Astrocyte (in vitro differentiated cells and primary cell): Measurements from ENCODE around the gene FNDC3A. TPM values are rescaled to one million over a fixed set of nuclear protein-coding genes. Genes with fewer than 3 reads are reported as not detected.

ENCODE experiments used
- DNase-seq: peaks from one replicate; pipeline ENCODE4 v3.0.0-alpha.2; 2010; ENCODE audit warnings: low read depth
- FAIRE-seq: peaks from 2 replicates; lab custom pipeline; 2011; peaks lifted over from hg19 to GRCh38; lab: Jason Lieb, UNC
- H2AFZ ChIP-seq: 2 replicates; pipeline ENCODE4 v1.6.0; 2012; ENCODE audit warnings: low read depth, low read length, inconsistent platforms
- H3K27ac ChIP-seq: 2 replicates; pipeline ENCODE4 v1.5.1; 2011; ENCODE audit warnings: low read depth, low read length, inconsistent platforms
- H3K27me3 ChIP-seq: 2 replicates; pipeline ENCODE4 v1.6.0; 2011; ENCODE audit warnings: low read length, inconsistent platforms; ENCODE audit not compliant: insufficient read depth
- H3K36me3 ChIP-seq: 2 replicates; pipeline ENCODE4 v1.5.1; 2011; ENCODE audit warnings: low read length, inconsistent platforms; ENCODE audit not compliant: insufficient read depth
- H3K4me1 ChIP-seq: 2 replicates; pipeline ENCODE4 v1.5.1; 2011; ENCODE audit warnings: low read length, inconsistent platforms; ENCODE audit not compliant: insufficient read depth
- H3K4me2 ChIP-seq: 2 replicates; pipeline ENCODE4 v1.6.0; 2012; ENCODE audit warnings: low read length, inconsistent platforms
- H3K4me3 ChIP-seq: 2 replicates; pipeline ENCODE4 v1.5.1; 2011; ENCODE audit warnings: low read depth, mild to moderate bottlenecking, low read length, inconsistent platforms; ENCODE audit not compliant: insufficient read depth
- H3K79me2 ChIP-seq: 2 replicates; pipeline ENCODE4 v1.6.0; 2012; ENCODE audit warnings: mild to moderate bottlenecking, low read length, inconsistent platforms; ENCODE audit not compliant: insufficient read depth
- H3K9ac ChIP-seq: 2 replicates; pipeline ENCODE4 v1.6.0; 2012; ENCODE audit warnings: mild to moderate bottlenecking, low read length, inconsistent platforms
- H3K9me3 ChIP-seq: 2 replicates; pipeline ENCODE4 v1.5.1; 2012; ENCODE audit warnings: low read depth, mild to moderate bottlenecking, low read length, inconsistent platforms; ENCODE audit not compliant: insufficient read depth
- H4K20me1 ChIP-seq: 2 replicates; pipeline ENCODE4 v1.6.0; 2012; ENCODE audit warnings: low read length, inconsistent platforms; ENCODE audit not compliant: insufficient read depth
- H3K27ac Mint-ChIP-seq: one replicate; pipeline ENCODE4 v1.8.0; 2021; ENCODE audit warnings: mild to moderate bottlenecking, mixed read lengths; ENCODE audit not compliant: unreplicated experiment
- H3K27me3 Mint-ChIP-seq: one replicate; pipeline ENCODE4 v1.8.0; 2021; ENCODE audit warnings: low read depth, mixed read lengths; ENCODE audit not compliant: unreplicated experiment
- H3K36me3 Mint-ChIP-seq: one replicate; pipeline ENCODE4 v1.8.0; 2021; ENCODE audit warnings: low read depth, mixed read lengths; ENCODE audit not compliant: unreplicated experiment
- H3K4me1 Mint-ChIP-seq: one replicate; pipeline ENCODE4 v1.8.0; 2021; ENCODE audit warnings: low read depth, mixed read lengths; ENCODE audit not compliant: unreplicated experiment
- H3K4me3 Mint-ChIP-seq: one replicate; pipeline ENCODE4 v1.8.0; 2021; ENCODE audit warnings: mild to moderate bottlenecking, moderate library complexity, mixed read lengths; ENCODE audit not compliant: unreplicated experiment
- H3K9me3 Mint-ChIP-seq: one replicate; pipeline ENCODE4 v1.8.0; 2021; ENCODE audit warnings: mild to moderate bottlenecking, mixed read lengths; ENCODE audit not compliant: unreplicated experiment
- CTCF ChIP-seq: IDR thresholded peaks from 2 replicates; pipeline ENCODE4 v1.5.1; 2011; ENCODE audit warnings: low read depth, mild to moderate bottlenecking, inconsistent platforms, low read length, moderate library complexity; ENCODE audit not compliant: insufficient read depth
- EZH2 ChIP-seq: IDR thresholded peaks from 2 replicates; pipeline ENCODE4 v1.6.1; 2012; ENCODE audit warnings: mild to moderate bottlenecking, low read length, inconsistent platforms; ENCODE audit not compliant: insufficient read depth
- total RNA-seq: library from RNA; stranded (reverse); gene quantifications from 2 replicates; pipeline ENCODE4 v1.2.1, GENCODE V29; 2021

Gene FNDC3A
- total RNA-seq, 1 donor from 2014 or later, result 82.6 TPM

DNA sequence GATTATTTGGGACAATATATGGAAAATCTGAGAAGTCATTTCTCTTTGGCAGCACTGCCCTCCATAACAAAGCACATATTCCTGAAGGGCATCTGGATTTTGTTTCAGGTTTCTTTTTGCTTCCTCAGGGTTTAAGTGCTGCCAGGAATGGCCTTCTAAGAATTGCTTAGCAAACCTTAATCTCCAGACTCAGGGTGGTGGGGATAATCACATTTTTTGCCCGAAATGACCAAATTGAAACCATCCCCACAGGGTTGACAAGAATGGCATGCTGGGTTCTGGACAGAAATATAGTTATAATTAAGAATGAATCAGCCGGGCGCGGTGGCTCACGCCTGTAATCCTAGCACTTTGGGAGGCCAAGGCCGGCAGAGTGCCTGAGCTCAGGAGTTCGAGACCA, 265.6 kb downstream of the FNDC3A start:
- FAIRE-seq, result no peak
- Histone ChIP-seq H2AFZ (no peak overlapping the region), H4K20me1 (no peaks in the 10 kb centered on the region), H3K4me1 (no peaks in the 10 kb centered on the region), H3K4me3 (no peak overlapping the region), H3K27me3 (no peaks in the 10 kb centered on the region), H3K79me2 (no peaks in the 10 kb centered on the region), H3K27ac (no peak overlapping the region), H3K9me3 (no peaks in the 10 kb centered on the region), H3K36me3 (no peaks in the 10 kb centered on the region), H3K4me2 (no peak overlapping the region), H3K9ac (no peak overlapping the region)
- H3K36me3 Mint-ChIP-seq, result no peaks in the 10 kb centered on the region
- no peak for DNase-seq
- H3K27ac Mint-ChIP-seq, result no peak overlapping the region
- H3K4me3 Mint-ChIP-seq, result no peak overlapping the region
- peaks cover 18% of the 10 kb centered on the region for H3K4me1 Mint-ChIP-seq
- H3K9me3 Mint-ChIP-seq, result peaks cover 3% of the 10 kb centered on the region
- TF ChIP-seq CTCF, result no peak
- no peak for TF ChIP-seq EZH2
- H3K27me3 Mint-ChIP-seq, result no peaks in the 10 kb centered on the region

DNA sequence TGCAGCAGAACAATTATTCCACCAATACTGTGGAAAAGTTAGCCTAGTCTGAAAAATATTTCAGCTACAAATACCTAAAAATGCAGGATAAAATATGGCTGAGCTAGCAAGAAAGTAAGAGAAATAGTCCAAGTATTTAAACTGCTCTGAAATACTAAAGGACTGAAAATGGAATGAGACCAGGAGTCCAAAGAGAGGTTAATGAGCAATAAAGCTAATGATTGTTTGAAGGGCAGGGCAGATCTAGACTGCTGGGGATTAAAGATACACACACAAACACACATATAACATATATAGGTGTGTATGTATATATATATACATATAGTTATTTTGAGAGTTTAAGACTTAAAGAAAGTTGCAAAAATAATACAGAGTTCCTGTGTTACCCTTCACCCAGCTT, 269.4 kb downstream of the FNDC3A start:
- Histone ChIP-seq H3K79me2 (no peaks in the 10 kb centered on the region), H2AFZ (no peak overlapping the region), H3K36me3 (no peaks in the 10 kb centered on the region), H3K4me2 (no peak overlapping the region), H3K27me3 (no peaks in the 10 kb centered on the region), H3K9ac (no peak overlapping the region), H3K27ac (no peak overlapping the region), H4K20me1 (no peaks in the 10 kb centered on the region), H3K4me3 (no peak overlapping the region), H3K4me1 (peaks cover 3% of the 10 kb centered on the region), H3K9me3 (no peaks in the 10 kb centered on the region)
- H3K27me3 Mint-ChIP-seq, result no peaks in the 10 kb centered on the region
- no peak overlapping the region for H3K4me3 Mint-ChIP-seq
- H3K27ac Mint-ChIP-seq, result no peak overlapping the region
- DNase-seq, result no peak
- H3K9me3 Mint-ChIP-seq, result peaks cover 3% of the 10 kb centered on the region
- no peak for FAIRE-seq
- peaks cover 11% of the 10 kb centered on the region for H3K4me1 Mint-ChIP-seq
- TF ChIP-seq EZH2 (no peak), CTCF (no peak)
- H3K36me3 Mint-ChIP-seq, result no peaks in the 10 kb centered on the region

DNA sequence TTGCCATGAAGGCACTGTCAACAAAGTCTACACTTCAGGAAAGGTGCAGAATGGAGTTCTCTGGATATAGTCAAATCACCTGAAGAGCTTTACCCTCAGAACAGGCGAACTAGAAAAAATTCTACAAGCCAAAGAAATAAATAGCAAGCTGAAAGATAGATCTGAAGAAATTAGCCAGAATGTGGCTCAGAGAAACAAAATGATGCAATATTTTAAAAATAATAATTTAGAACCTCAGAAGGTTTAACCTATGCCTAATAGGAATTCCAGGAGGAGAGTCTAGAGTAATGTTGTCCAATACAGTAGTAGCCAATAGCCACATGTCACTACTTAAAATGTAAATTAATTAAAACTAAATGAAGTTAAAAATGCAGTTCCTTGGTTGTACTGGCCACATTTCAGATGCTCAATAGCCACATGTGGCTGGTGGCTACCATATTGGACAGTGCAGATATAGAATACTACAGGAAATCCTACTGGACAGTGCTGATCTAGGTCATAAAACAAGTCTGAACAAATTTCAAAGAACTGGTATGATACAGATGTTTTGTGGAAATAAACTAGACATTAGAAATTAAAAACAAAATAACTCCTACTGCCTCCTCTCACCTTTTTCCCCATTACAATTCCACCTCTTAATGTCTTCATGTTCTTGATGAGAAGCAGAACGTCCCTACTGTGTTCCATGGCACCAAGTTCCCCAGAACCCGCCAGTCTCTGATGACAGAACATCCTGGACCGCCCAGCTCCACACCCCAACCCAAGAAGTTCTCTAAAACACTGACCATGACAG, 271.3 kb downstream of the FNDC3A start:
- H3K9me3 ChIP-seq, result no peaks in the 10 kb centered on the region
- H2AFZ ChIP-seq, result peak overlapping the region; percentile 96
- peak overlapping the region; percentile 99 for H3K4me3 Mint-ChIP-seq
- TF ChIP-seq CTCF (no peak), EZH2 (no peak)
- H3K4me1 ChIP-seq, result peaks cover 3% of the 10 kb centered on the region
- H3K4me2 ChIP-seq, result peak overlapping the region; percentile 96
- DNase-seq (no peak), FAIRE-seq (no peak)
- no peaks in the 10 kb centered on the region for H3K27me3 Mint-ChIP-seq
- H4K20me1 ChIP-seq, result no peaks in the 10 kb centered on the region
- no peaks in the 10 kb centered on the region for H3K36me3 ChIP-seq
- peaks cover 3% of the 10 kb centered on the region for H3K9me3 Mint-ChIP-seq
- peak overlapping the region; percentile 90 for H3K4me3 ChIP-seq
- H3K79me2 ChIP-seq, result peaks cover 2% of the 10 kb centered on the region
- peak overlapping the region; percentile 94 for H3K9ac ChIP-seq
- no peaks in the 10 kb centered on the region for H3K36me3 Mint-ChIP-seq
- H3K27me3 ChIP-seq, result no peaks in the 10 kb centered on the region
- H3K27ac ChIP-seq, result peak overlapping the region; percentile 79
- H3K4me1 Mint-ChIP-seq, result peaks cover 11% of the 10 kb centered on the region
- H3K27ac Mint-ChIP-seq, result peak overlapping the region; percentile 93
